ENCODE measurements around the gene PHACTR2.

The PHACTR2 gene

DNA sequence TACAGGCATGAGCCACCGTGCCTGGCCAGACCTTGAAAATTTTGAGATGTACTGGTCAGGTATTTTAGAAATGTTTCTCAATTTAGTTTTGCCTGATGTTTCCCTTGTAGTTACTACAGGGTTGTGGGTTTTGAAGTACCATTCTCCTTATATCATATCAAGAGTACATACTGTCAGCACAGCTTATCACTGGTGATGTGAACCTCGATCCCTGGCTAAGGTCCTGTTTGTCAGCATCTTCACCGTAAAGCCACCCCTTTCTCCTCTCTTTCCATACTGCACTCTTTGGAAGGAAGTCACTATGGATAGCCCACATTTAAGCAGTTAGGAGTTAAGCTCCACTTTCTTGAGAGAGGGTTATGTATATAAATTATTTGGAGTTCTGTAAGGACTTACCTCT, 27.8 kb downstream of the PHACTR2 start:
- in situ Hi-C loops (cut with HindIII; ENCODE audit: low sequenced_read_pairs), result no loop called here
- H3K4me3 ChIP-seq (ENCODE audit: low read depth, low read length), result no peak overlapping the region
- DNase-seq (ENCODE audit: low read depth, low spot score), result no peak
- no peak for TF ChIP-seq CTCF (IDR thresholded peaks at IDR 0.05; ENCODE audit: low read depth, low read length)

- H3K4me3 ChIP-seq (ENCODE audit: low read depth, low read length), result no peak overlapping the region
- no peak for TF ChIP-seq CTCF (IDR thresholded peaks at IDR 0.05; ENCODE audit: low read depth, low read length)
- in situ Hi-C loops (cut with HindIII; ENCODE audit: low sequenced_read_pairs), result no loop called here
- DNase-seq (ENCODE audit: low read depth, low spot score), result no peak
Observed at GRCh38 chr6:143707697-143708096, 29.9 kb downstream of the PHACTR2 start.

- in situ Hi-C loops (cut with HindIII; ENCODE audit: low sequenced_read_pairs), result no loop called here
- H3K4me3 ChIP-seq (ENCODE audit: low read depth, low read length), result no peak overlapping the region
- TF ChIP-seq CTCF (IDR thresholded peaks at IDR 0.05; ENCODE audit: low read depth, low read length), result no peak
- DNase-seq (ENCODE audit: low read depth, low spot score), result no peak
Observed at GRCh38 chr6:143708889-143709288, 31.1 kb downstream of the PHACTR2 start.

GRCh38 chr6:143711714-143712113, 33.9 kb downstream of the PHACTR2 start:
- DNase-seq (ENCODE audit: low read depth, low spot score), result no peak
- in situ Hi-C loops (cut with HindIII; ENCODE audit: low sequenced_read_pairs), result no loop called here
- TF ChIP-seq CTCF (IDR thresholded peaks at IDR 0.05; ENCODE audit: low read depth, low read length), result no peak
- H3K4me3 ChIP-seq (ENCODE audit: low read depth, low read length), result no peak overlapping the region

DNA sequence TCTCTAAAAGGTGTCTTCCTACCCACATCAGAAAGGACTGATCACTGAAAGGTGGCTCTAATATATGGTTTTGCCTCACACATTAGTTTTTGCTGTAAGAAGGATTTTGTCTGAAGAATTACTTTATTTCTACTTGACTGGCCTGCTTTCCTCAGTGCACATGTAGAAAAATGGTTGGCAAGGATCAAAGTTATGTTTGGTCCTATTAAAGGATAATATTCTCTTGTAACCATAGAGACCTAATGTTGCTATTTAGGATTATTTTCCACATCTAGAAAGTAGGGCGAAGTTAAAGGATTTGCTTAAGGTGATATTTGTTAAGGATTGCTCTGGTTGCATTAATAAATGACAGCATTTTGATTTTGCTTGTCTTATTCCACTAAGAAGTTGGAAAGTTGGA, 40.7 kb downstream of the PHACTR2 start:
- in situ Hi-C loops (cut with HindIII; ENCODE audit: low sequenced_read_pairs), result no loop called here
- H3K4me3 ChIP-seq (ENCODE audit: low read depth, low read length), result no peak overlapping the region
- TF ChIP-seq CTCF (IDR thresholded peaks at IDR 0.05; ENCODE audit: low read depth, low read length), result no peak
- DNase-seq (ENCODE audit: low read depth, low spot score), result no peak

GRCh38 chr6:143721642-143722041, 43.9 kb downstream of the PHACTR2 start:
- no peak for TF ChIP-seq CTCF (IDR thresholded peaks at IDR 0.05; ENCODE audit: low read depth, low read length)
- in situ Hi-C loops (cut with HindIII; ENCODE audit: low sequenced_read_pairs), result no loop called here
- H3K4me3 ChIP-seq (ENCODE audit: low read depth, low read length), result no peak overlapping the region
- no peak for DNase-seq (ENCODE audit: low read depth, low spot score)

- no peak for TF ChIP-seq CTCF (IDR thresholded peaks at IDR 0.05; ENCODE audit: low read depth, low read length)
- no peak overlapping the region for H3K4me3 ChIP-seq (ENCODE audit: low read depth, low read length)
- in situ Hi-C loops (cut with HindIII; ENCODE audit: low sequenced_read_pairs), result no loop called here
- DNase-seq (ENCODE audit: low read depth, low spot score), result no peak
Observed at GRCh38 chr6:143724876-143725275, 47.1 kb downstream of the PHACTR2 start.
